Lower leg skin (tissue), 4 donors: ENCODE data around the gene FAIM2. TPM values are rescaled to one million over a fixed set of nuclear protein-coding genes. Genes with fewer than 3 reads are reported as not detected.
A peak's percentile ranks its signal among the peaks of the same experiment; 100 is the strongest.

Experiments
- DNase-seq, 2 donors: peaks; one replicate each; pipeline ENCODE4 v3.0.0-alpha.2; 2019; ENCODE audit warnings: low spot score in 2 of 2
- H3K4me3 ChIP-seq: fragments of 200-600 bp; sonication (generic); 2 replicates; pipeline ENCODE4 v1.5.1; 2017; ENCODE audit warnings: mild to moderate bottlenecking, low read depth; ENCODE audit not compliant: poor library complexity, severe bottlenecking
- POLR2A ChIP-seq, 2 donors: fragments of 450-650 bp; IDR thresholded peaks; one replicate each; pipeline ENCODE4 v1.6.1; 2016 to 2017; ENCODE audit warnings: antibody characterized with exemption in 2 of 2, mild to moderate bottlenecking in 1 of 2, moderate library complexity in 1 of 2
- WGBS, 2 donors: methylation state at CpG; one replicate each; pipeline ENCODE4 v1.1.5; 2018; 5-methylcytosine and 5-hydroxymethylcytosine counted together
- intact Hi-C: fragments of 100-400 bp; cut with DNase I; formaldehyde crosslinking; loops from one replicate; pipeline ENCODE4 v1.15.0; 2023; ENCODE audit warnings: low total_unique reads
- total RNA-seq, 4 donors: library from RNA; depleted of rRNA; stranded (reverse); fragments of >200 nt; gene quantifications; one replicate each; pipeline ENCODE4 v1.1.0, GENCODE V29; 2016
- TF ChIP-seq, protein P1 (sequence below), 3 donors: fragments of 450-650 bp; IDR thresholded peaks; one replicate each; pipeline ENCODE4 v1.5.1; 2016; ENCODE audit warnings: antibody characterized with exemption in 3 of 3, mild to moderate bottlenecking in 3 of 3, moderate library complexity in 2 of 3

FAIM2 gene
- total RNA-seq, 4 donors from 2014 or later = 0.08 to 0.91 (median 0.17) TPM; not detected in 1

DNA sequence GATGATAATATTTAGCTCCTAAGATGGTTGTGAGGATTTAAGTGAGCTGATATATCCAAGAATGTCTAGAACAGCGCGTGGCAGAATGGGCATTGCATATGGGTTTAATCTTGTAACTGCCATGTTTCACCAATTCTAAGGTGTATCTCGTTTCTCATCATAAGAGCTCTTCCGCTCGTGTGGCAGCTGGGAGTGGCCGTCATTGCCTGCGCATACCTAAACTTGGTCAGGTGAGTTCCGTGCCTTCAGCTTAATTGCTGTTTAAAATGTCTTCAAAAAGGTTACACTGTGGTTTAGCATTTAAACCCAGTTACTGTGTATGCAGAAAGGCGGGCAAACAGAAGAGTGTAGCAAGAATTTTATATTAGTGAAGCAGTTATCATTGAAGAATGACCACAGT, 42.4 kb upstream of the FAIM2 start:
- intact Hi-C loops = no loop called here
- 78 to 80% methylated on average over 9 of the region's 9 CpGs for WGBS, 2 donors

GRCh38 chr12:49945394-49946080, 41.8 kb upstream of the FAIM2 start:
- DNase-seq = peak; percentile 63 to 95
- TF ChIP-seq POLR2A (IDR thresholded peaks at IDR 0.05) = no peak
- intact Hi-C loops = no loop called here
- 11 to 16% methylated on average over 28 of the region's 28 CpGs for WGBS, 2 donors
- H3K4me3 ChIP-seq = no peak overlapping the region

More for the DNA sequence above, 42.4 kb upstream of the FAIM2 start:
- no peak for DNase-seq
- TF ChIP-seq, protein P1, sequence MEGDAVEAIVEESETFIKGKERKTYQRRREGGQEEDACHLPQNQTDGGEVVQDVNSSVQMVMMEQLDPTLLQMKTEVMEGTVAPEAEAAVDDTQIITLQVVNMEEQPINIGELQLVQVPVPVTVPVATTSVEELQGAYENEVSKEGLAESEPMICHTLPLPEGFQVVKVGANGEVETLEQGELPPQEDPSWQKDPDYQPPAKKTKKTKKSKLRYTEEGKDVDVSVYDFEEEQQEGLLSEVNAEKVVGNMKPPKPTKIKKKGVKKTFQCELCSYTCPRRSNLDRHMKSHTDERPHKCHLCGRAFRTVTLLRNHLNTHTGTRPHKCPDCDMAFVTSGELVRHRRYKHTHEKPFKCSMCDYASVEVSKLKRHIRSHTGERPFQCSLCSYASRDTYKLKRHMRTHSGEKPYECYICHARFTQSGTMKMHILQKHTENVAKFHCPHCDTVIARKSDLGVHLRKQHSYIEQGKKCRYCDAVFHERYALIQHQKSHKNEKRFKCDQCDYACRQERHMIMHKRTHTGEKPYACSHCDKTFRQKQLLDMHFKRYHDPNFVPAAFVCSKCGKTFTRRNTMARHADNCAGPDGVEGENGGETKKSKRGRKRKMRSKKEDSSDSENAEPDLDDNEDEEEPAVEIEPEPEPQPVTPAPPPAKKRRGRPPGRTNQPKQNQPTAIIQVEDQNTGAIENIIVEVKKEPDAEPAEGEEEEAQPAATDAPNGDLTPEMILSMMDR (IDR thresholded peaks at IDR 0.05) = no peak
- no peak for TF ChIP-seq POLR2A (IDR thresholded peaks at IDR 0.05)
- H3K4me3 ChIP-seq = no peak overlapping the region

GRCh38 chr12:49944718-49945117, 41.0 kb upstream of the FAIM2 start:
- no peak overlapping the region for H3K4me3 ChIP-seq
- intact Hi-C loops = no loop called here
- 90 to 92% methylated on average over 3 of the region's 3 CpGs for WGBS, 2 donors
- no peak for DNase-seq
- no peak for TF ChIP-seq POLR2A (IDR thresholded peaks at IDR 0.05)
- TF ChIP-seq, protein P1 (IDR thresholded peaks at IDR 0.05) = no peak

DNA sequence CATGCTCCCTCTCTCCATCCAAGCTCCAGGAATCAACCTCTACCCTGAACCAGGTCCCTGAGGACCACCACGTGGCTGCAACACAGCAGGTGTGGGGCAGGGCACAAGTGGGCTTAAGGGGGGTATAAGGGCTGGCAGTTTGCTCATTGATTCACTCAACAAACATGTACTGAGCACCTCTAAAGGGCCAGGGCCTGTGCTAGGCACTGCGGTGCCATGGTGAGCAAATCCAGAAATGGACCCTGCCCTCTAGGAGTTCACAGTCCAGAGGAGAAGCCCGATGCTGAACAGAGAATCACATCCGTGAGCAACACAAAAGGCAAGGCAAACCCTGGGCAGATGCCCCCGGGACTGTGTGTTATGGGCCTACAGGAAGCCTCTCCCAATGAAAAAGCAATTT, 40.3 kb upstream of the FAIM2 start:
- DNase-seq = no peak
- intact Hi-C loops = no loop called here
- 83 to 94% methylated on average over 5 of the region's 5 CpGs for WGBS, 2 donors
- TF ChIP-seq, protein P1 (IDR thresholded peaks at IDR 0.05) = no peak
- H3K4me3 ChIP-seq = no peak overlapping the region

GRCh38 chr12:49943625-49943960, 39.9 kb upstream of the FAIM2 start:
- no peak for DNase-seq
- intact Hi-C loops = no loop called here
- H3K4me3 ChIP-seq = no peak overlapping the region
- WGBS, 2 donors = 94 to 100% methylated on average over 1 of the region's 1 CpG
- TF ChIP-seq POLR2A (IDR thresholded peaks at IDR 0.05) = no peak
- TF ChIP-seq, protein P1 (IDR thresholded peaks at IDR 0.05) = no peak

GRCh38 chr12:49942921-49943624, 39.4 kb upstream of the FAIM2 start:
- intact Hi-C loops = no loop called here
- 69 to 75% methylated on average over 14 of the region's 14 CpGs for WGBS, 2 donors
- H3K4me3 ChIP-seq = no peak overlapping the region
- no peak for TF ChIP-seq POLR2A (IDR thresholded peaks at IDR 0.05)
- TF ChIP-seq, protein P1 (IDR thresholded peaks at IDR 0.05) = no peak
- no peak for DNase-seq
